GM23248 (cell line): Measurements from ENCODE around the gene ZFPM1.

Source experiments
- EZH2 ChIP-seq: fragments of 200-600 bp; sonication (generic); IDR thresholded peaks from 2 replicates; pipeline ENCODE4 v1.6.1; 2018; ENCODE audit warnings: antibody characterized with exemption, mild to moderate bottlenecking; ENCODE audit not compliant: insufficient read depth, poor library complexity, severe bottlenecking
- EZH2phosphoT487 ChIP-seq: fragments of 200-600 bp; sonication (generic); IDR thresholded peaks from 2 replicates; pipeline ENCODE4 v1.6.1; 2018; ENCODE audit warnings: antibody characterized with exemption, moderate library complexity, mild to moderate bottlenecking, low read depth; ENCODE audit not compliant: insufficient read depth

- TF ChIP-seq EZH2phosphoT487: no peak
- TF ChIP-seq EZH2: no peak
These were observed 21.4 kb upstream of the ZFPM1 start for GRCh38 chr16:88431651-88432050.
